ENCODE results near the gene SCUBE3. TPM values are rescaled to one million over a fixed set of nuclear protein-coding genes. Genes with fewer than 3 reads are reported as not detected.

Gene SCUBE3
- total RNA-seq, 2 experiments from 2014 or later = not detected

DNA sequence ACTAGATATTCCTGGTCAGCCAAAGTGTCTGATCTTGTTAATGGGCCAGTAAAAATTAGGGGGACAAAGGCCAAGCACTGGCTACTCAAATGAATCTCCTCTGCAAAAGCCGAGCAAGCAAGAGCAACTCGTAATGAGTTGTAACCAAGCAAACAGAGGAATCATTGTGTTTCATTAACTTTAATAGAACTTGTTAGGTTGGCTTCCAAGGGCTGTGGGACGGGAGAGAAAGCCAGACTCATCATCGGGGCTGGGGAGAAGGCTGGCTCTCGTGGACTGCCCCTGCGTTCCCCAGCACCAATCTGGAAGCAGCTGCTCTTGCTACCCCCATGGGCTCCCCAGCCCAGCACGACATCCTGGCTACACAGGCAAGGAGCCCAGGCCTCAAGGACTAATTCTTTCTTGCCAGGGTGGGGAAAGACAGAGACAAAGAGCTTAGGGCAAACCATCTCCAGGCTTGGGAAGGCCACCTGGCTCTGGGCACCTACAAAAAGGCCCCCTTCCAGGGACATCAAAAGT lies 10.5 kb upstream of the SCUBE3 start:
- CTCF ChIA-PET = interaction anchor here (0.9 to 6.0 kb wide), 5 partner anchors 27 to 217 kb away, joined by 3 to 76 read pairs (median 45); no protein-coding TSS in a partner anchor

DNA sequence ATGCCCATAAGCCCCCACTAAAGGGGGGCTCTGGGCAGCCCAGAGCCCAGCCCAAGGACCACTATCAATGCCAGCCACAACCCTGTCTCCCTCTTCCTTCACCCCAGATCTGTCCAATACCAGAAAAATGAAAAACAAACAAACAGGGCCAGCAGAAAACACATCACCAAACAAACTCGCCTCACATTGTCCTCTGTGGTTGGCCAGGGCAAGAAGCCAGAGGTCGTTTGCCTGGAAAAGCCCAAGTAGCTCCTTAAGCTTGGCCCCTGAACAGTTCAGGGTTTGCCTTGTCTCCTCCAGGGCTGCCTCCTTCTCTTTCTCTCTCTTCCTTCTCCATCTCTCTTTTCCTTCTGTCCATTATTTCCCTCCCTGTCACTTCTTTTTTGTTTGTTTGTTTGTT lies 10.1 kb upstream of the SCUBE3 start:
- no peak overlapping the region for H3K4me3 Mint-ChIP-seq
- H3K27ac Mint-ChIP-seq = no peak overlapping the region
- no peaks in the 10 kb centered on the region for H3K36me3 Mint-ChIP-seq (ENCODE audit: low read depth)
- CTCF ChIA-PET = interaction anchor here (0.7 to 6.0 kb wide), 10 partner anchors 12 to 217 kb away, joined by 3 to 76 read pairs (median 12); partner anchors contain the start of genes DEF6 and TCP11
- peaks cover 55% of the 10 kb centered on the region for H3K27me3 Mint-ChIP-seq
- POLR2A ChIA-PET = no interaction called here
- no peak for DNase-seq
- no peaks in the 10 kb centered on the region for H3K9me3 Mint-ChIP-seq
- H3K4me1 Mint-ChIP-seq = no peaks in the 10 kb centered on the region

More for the DNA sequence above, 10.5 kb upstream of the SCUBE3 start:
- POLR2A ChIA-PET = no interaction called here
- no peaks in the 10 kb centered on the region for H3K9me3 Mint-ChIP-seq
- H3K36me3 Mint-ChIP-seq (ENCODE audit: low read depth) = no peaks in the 10 kb centered on the region
- H3K4me3 Mint-ChIP-seq = no peak overlapping the region
- H3K27me3 Mint-ChIP-seq = peaks cover 54% of the 10 kb centered on the region
- H3K4me1 Mint-ChIP-seq = no peaks in the 10 kb centered on the region
- no peak for DNase-seq
- H3K27ac Mint-ChIP-seq = no peak overlapping the region

DNA sequence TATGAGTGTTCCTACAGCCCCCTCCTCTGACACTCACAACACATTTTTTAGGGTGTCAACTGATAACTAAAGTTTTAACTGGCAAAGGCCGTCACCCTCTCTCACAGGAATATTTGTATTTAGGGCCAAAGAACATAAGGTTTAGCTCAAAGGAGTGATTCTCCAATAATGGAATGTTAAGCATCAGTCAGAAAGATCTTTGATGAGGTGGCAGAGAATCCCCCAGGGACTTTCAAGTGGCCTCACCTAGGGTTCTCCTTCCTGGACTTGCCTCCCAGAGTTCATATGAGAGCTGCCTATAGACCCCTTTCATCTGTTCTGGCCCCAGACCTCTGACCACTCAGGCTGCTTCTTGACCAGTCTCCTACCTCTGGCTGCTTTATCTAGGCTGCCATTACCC lies 7.4 kb upstream of the SCUBE3 start:
- Mint-ChIP-seq H3K9me3 (no peaks in the 10 kb centered on the region), H3K4me3 (no peak overlapping the region), H3K27ac (no peak overlapping the region), H3K27me3 (peaks cover 69% of the 10 kb centered on the region), H3K36me3 (ENCODE audit: low read depth) (no peaks in the 10 kb centered on the region), H3K4me1 (no peaks in the 10 kb centered on the region)
- no peak for DNase-seq
- ChIA-PET CTCF (interaction anchor here (0.6 to 6.0 kb wide), 16 partner anchors 9 to 598 kb away, joined by 3 to 76 read pairs (median 5); partner anchors contain the start of gene TCP11), POLR2A (interaction anchor here (1.2 kb wide), 1 partner anchor 34 kb away, joined by 3 read pairs; no protein-coding TSS in a partner anchor)

DNA sequence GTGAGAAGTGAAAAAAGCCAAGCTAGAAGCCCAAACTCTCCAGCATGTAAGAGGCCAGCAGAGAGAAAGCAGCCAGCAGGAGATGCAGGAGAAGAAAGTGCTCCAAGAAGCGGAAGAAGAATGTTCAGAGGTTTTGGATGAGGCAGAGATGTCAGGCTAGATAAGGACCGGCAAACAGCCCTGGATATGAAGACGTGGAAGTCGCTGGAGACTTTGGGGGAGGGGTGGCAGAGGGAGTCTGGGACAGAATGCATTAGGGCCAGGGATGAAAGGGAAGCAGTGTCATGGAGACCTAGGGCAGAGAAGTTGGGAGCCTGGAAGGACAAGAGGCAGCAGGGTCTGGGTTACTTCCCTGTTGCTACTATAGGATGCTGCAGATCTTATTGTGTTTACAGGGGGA lies 5.3 kb upstream of the SCUBE3 start:
- Mint-ChIP-seq H3K27ac (no peak overlapping the region), H3K36me3 (ENCODE audit: low read depth) (no peaks in the 10 kb centered on the region), H3K4me3 (no peak overlapping the region), H3K27me3 (peaks cover 81% of the 10 kb centered on the region), H3K4me1 (peaks cover 4% of the 10 kb centered on the region), H3K9me3 (no peaks in the 10 kb centered on the region)
- ChIA-PET POLR2A (no interaction called here), CTCF (interaction anchor here (1.0 to 6.0 kb wide), 7 partner anchors 7 to 222 kb away, joined by 3 to 76 read pairs (median 9); no protein-coding TSS in a partner anchor)
- no peak for DNase-seq

- Mint-ChIP-seq H3K27ac (no peak overlapping the region), H3K9me3 (no peaks in the 10 kb centered on the region), H3K27me3 (peaks cover 76% of the 10 kb centered on the region), H3K36me3 (ENCODE audit: low read depth) (no peaks in the 10 kb centered on the region), H3K4me3 (no peak overlapping the region), H3K4me1 (peaks cover 4% of the 10 kb centered on the region)
- POLR2A ChIA-PET = interaction anchor here (0.6 to 2.1 kb wide), 2 partner anchors 11 to 22 kb away, joined by 3 to 5 read pairs; no protein-coding TSS in a partner anchor
- DNase-seq = no peak
- CTCF ChIA-PET = interaction anchor here (1.2 to 6.0 kb wide), 2 partner anchors 31 to 62 kb away, joined by 3 to 45 read pairs; no protein-coding TSS in a partner anchor
Observed at GRCh38 chr6:35209081-35209480, 4.7 kb upstream of the SCUBE3 start.

DNA sequence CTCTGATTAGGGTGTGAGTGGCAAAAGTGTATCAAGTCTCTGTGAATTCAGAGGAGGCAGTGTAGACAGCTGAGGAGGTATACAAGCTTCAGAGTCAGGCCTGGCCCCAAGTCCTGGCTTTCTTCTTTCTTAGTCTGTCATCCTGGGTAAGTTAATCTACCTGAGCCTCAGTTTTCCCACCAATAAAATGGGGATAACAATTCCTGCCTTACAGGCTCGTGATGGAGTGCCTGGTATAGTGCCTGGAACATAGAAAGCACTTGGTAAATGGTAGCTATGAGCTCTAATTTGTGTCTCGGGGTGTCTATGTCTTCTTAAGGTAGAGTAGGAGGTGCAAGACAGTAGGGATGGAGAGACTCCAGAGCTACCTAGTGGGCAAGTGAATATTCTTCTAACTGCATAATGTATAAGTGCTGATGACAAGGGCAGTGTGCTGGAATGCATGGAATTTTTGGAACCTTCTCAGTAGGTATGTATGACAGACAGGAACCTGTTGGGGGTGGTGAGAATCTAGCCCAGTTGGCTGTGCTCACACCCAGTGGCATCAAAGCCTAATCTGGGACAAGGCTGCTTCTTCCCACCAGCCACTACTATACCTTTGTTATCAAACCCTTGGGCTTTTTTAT lies 4.0 kb upstream of the SCUBE3 start:
- no peak overlapping the region for H3K27ac Mint-ChIP-seq
- ChIA-PET POLR2A (interaction anchor here (0.6 to 2.1 kb wide), 2 partner anchors 11 to 23 kb away, joined by 3 to 5 read pairs; no protein-coding TSS in a partner anchor), CTCF (interaction anchor here (1.2 kb wide), 1 partner anchor 63 kb away, joined by 3 read pairs; no protein-coding TSS in a partner anchor)
- H3K4me3 Mint-ChIP-seq = no peak overlapping the region
- DNase-seq = no peak
- H3K9me3 Mint-ChIP-seq = no peaks in the 10 kb centered on the region
- H3K36me3 Mint-ChIP-seq (ENCODE audit: low read depth) = no peaks in the 10 kb centered on the region
- peaks cover 4% of the 10 kb centered on the region for H3K4me1 Mint-ChIP-seq
- H3K27me3 Mint-ChIP-seq = peaks cover 73% of the 10 kb centered on the region

GRCh38 chr6:35213298-35213791 lies 411 bp upstream of the SCUBE3 start:
- Mint-ChIP-seq H3K36me3 (ENCODE audit: low read depth) (no peaks in the 10 kb centered on the region), H3K4me3 (peak overlapping the region; percentile 49), H3K27ac (no peak overlapping the region), H3K4me1 (peaks cover 6% of the 10 kb centered on the region), H3K9me3 (no peaks in the 10 kb centered on the region), H3K27me3 (peaks cover 76% of the 10 kb centered on the region)
- DNase-seq = no peak
- ChIA-PET CTCF (interaction anchor here (1.8 kb wide), 1 partner anchor 28 kb away, joined by 4 read pairs; no protein-coding TSS in a partner anchor), POLR2A (interaction anchor here (0.8 to 1.4 kb wide), 2 partner anchors 15 to 540 kb away, joined by 3 to 4 read pairs; no protein-coding TSS in a partner anchor)

GRCh38 chr6:35214869-35215664 lies 1.3 kb downstream of the SCUBE3 start:
- H3K27me3 Mint-ChIP-seq = peaks cover 73% of the 10 kb centered on the region
- DNase-seq = no peak
- H3K4me1 Mint-ChIP-seq = peaks cover 6% of the 10 kb centered on the region
- no peak overlapping the region for H3K4me3 Mint-ChIP-seq
- POLR2A ChIA-PET = no interaction called here
- no peaks in the 10 kb centered on the region for H3K36me3 Mint-ChIP-seq (ENCODE audit: low read depth)
- H3K27ac Mint-ChIP-seq = no peak overlapping the region
- CTCF ChIA-PET = interaction anchor here (0.6 to 1.8 kb wide), 5 partner anchors 8 to 351 kb away, joined by 3 to 9 read pairs (median 3); no protein-coding TSS in a partner anchor
- no peaks in the 10 kb centered on the region for H3K9me3 Mint-ChIP-seq

GRCh38 chr6:35215665-35216411 lies 2.1 kb downstream of the SCUBE3 start:
- Mint-ChIP-seq H3K4me3 (no peak overlapping the region), H3K4me1 (peaks cover 6% of the 10 kb centered on the region), H3K9me3 (no peaks in the 10 kb centered on the region), H3K36me3 (ENCODE audit: low read depth) (no peaks in the 10 kb centered on the region), H3K27me3 (peaks cover 71% of the 10 kb centered on the region), H3K27ac (no peak overlapping the region)
- no peak for DNase-seq
- ChIA-PET POLR2A (interaction anchor here (1.2 kb wide), 1 partner anchor 15 kb away, joined by 3 read pairs; no protein-coding TSS in a partner anchor), CTCF (interaction anchor here (0.6 to 1.2 kb wide), 3 partner anchors 9 to 351 kb away, joined by 3 to 9 read pairs (median 3); no protein-coding TSS in a partner anchor)

- Mint-ChIP-seq H3K27ac (no peak overlapping the region), H3K4me1 (peaks cover 6% of the 10 kb centered on the region), H3K9me3 (no peaks in the 10 kb centered on the region), H3K36me3 (ENCODE audit: low read depth) (no peaks in the 10 kb centered on the region), H3K27me3 (peaks cover 67% of the 10 kb centered on the region), H3K4me3 (no peak overlapping the region)
- CTCF ChIA-PET = interaction anchor here (1.2 kb wide), 1 partner anchor 10 kb away, joined by 9 read pairs; no protein-coding TSS in a partner anchor
- DNase-seq = no peak
- POLR2A ChIA-PET = interaction anchor here (1.2 kb wide), 1 partner anchor 14 kb away, joined by 3 read pairs; no protein-coding TSS in a partner anchor
Observed at GRCh38 chr6:35216412-35216732, 2.6 kb downstream of the SCUBE3 start.

- Mint-ChIP-seq H3K27ac (no peak overlapping the region), H3K4me3 (no peak overlapping the region), H3K9me3 (no peaks in the 10 kb centered on the region), H3K4me1 (peaks cover 6% of the 10 kb centered on the region), H3K36me3 (ENCODE audit: low read depth) (no peaks in the 10 kb centered on the region), H3K27me3 (peaks cover 63% of the 10 kb centered on the region)
- no peak for DNase-seq
- CTCF ChIA-PET = no interaction called here
- POLR2A ChIA-PET = interaction anchor here (1.2 kb wide), 1 partner anchor 13 kb away, joined by 3 read pairs; no protein-coding TSS in a partner anchor
Observed at GRCh38 chr6:35216851-35217811, 3.4 kb downstream of the SCUBE3 start.
